GM12878 (cell line): Measurements from ENCODE around the gene WDFY1. TPM values are rescaled to one million over a fixed set of nuclear protein-coding genes. Genes with fewer than 3 reads are reported as not detected.

Experiments
- ATAC-seq: fragments of 200-7000 bp; cut with Tn5 transposase; 3 replicates; pipeline ENCODE4 v1.9.1; 2020; ENCODE audit warnings: mild to moderate bottlenecking, moderate library complexity
- BruUV-seq: library from RNA; stranded (reverse); fragments of 400-500 nt; replicated peaks from 2 replicates; lab custom pipeline; 2021; lab: Mats Ljungman, UMichigan
- CTCF ChIA-PET: fragments of 300-600 bp; sonication (Branson Sonifier 250); formaldehyde crosslinking; extraction: SDS; loops from one replicate; lab custom pipeline; 2021; ENCODE audit warnings: inconsistent platforms; lab: Yijun Ruan, JAX
- POLR2A ChIA-PET: fragments of 350-600 bp; formaldehyde crosslinking; extraction: SDS; loops from one replicate; lab custom pipeline; 2021; ENCODE audit warnings: inconsistent platforms; lab: Charles Lee
- RAD21 ChIA-PET: fragments of 300-600 bp; sonication (Branson Sonifier 250); formaldehyde crosslinking; loops from one replicate; lab custom pipeline; 2023; ENCODE audit warnings: antibody characterized with exemption; ENCODE audit not compliant: unreplicated experiment; lab: Charles Lee
- SMC1A ChIA-PET: fragments of 300-600 bp; sonication (Branson Sonifier 250); formaldehyde crosslinking; loops from one replicate; lab custom pipeline; 2023; ENCODE audit not compliant: unreplicated experiment, uncharacterized antibody; lab: Charles Lee
- DNase-seq: peaks from one replicate; pipeline ENCODE4 v3.0.0-alpha.2; 2011; ENCODE audit warnings: low read depth, low spot score
- FAIRE-seq: peaks from 3 replicates; lab custom pipeline; 2011; peaks lifted over from hg19 to GRCh38; lab: Jason Lieb, UNC
- H2AFZ ChIP-seq: 2 replicates; pipeline ENCODE4 v1.6.0; 2011; ENCODE audit warnings: low read depth, low read length, control low read depth; ENCODE audit not compliant: control insufficient read depth
- H3K27ac ChIP-seq: 2 replicates; pipeline ENCODE4 v1.5.1; 2011; ENCODE audit warnings: control low read depth; ENCODE audit not compliant: control insufficient read depth, insufficient read depth
- H3K27me3 ChIP-seq, 2 experiments: replicated peaks in 1 of 2; 2 replicates each; pipeline versions ENCODE4 v1.6.0 to v1.6.1; 2011; ENCODE audit warnings: low read length in 1 of 2; ENCODE audit not compliant: control insufficient read depth in 2 of 2, insufficient read depth in 2 of 2
- H3K36me3 ChIP-seq, 2 experiments: 2 replicates each; pipeline ENCODE4 v1.5.1; 2011; ENCODE audit warnings: low read length in 1 of 2; ENCODE audit not compliant: control insufficient read depth in 2 of 2, insufficient read depth in 2 of 2
- H3K4me1 ChIP-seq: 2 replicates; pipeline ENCODE4 v1.6.1; 2011; ENCODE audit warnings: mild to moderate bottlenecking, low read length, moderate library complexity, mixed read lengths; ENCODE audit not compliant: control insufficient read depth, insufficient read depth
- H3K4me2 ChIP-seq: 2 replicates; pipeline ENCODE4 v1.6.0; 2011; ENCODE audit warnings: control low read depth; ENCODE audit not compliant: control insufficient read depth, insufficient read depth
- H3K4me3 ChIP-seq: fragments of 200-600 bp; sonication (generic); 2 replicates; pipeline ENCODE4 v1.5.1; 2016
- H3K79me2 ChIP-seq: 2 replicates; pipeline ENCODE4 v1.6.0; 2011; ENCODE audit warnings: low read length; ENCODE audit not compliant: control insufficient read depth, insufficient read depth
- H3K9ac ChIP-seq: 2 replicates; pipeline ENCODE4 v1.8.0; 2011; ENCODE audit warnings: low read length, control low read depth, mixed read lengths; ENCODE audit not compliant: control insufficient read depth, insufficient read depth
- H3K9me3 ChIP-seq: replicated peaks from 3 replicates; pipeline ENCODE4 v1.5.1; 2011; ENCODE audit warnings: mild to moderate bottlenecking, low read length; ENCODE audit not compliant: control insufficient read depth, insufficient read depth
- H4K20me1 ChIP-seq: 2 replicates; pipeline ENCODE4 v1.6.0; 2011; ENCODE audit not compliant: control insufficient read depth, insufficient read depth
- CEBPB ChIP-seq, 2 experiments: fragments of 150-350 bp in 1 of 2; IDR thresholded peaks; 2 replicates each; pipeline ENCODE4 v1.6.1; 2012 to 2014; ENCODE audit warnings: low read depth in 2 of 2, low read length in 2 of 2, borderline replicate concordance in 1 of 2, inconsistent platforms in 1 of 2
- E2F8 ChIP-seq: fragments of 450-650 bp; IDR thresholded peaks from 2 replicates; pipeline ENCODE4 v1.6.1; 2018; ENCODE audit warnings: mild to moderate bottlenecking, low read depth, moderate library complexity; ENCODE audit not compliant: partially characterized antibody
- LARP7 ChIP-seq: fragments of 450-650 bp; IDR thresholded peaks from 2 replicates; pipeline ENCODE4 v1.6.1; 2017; ENCODE audit warnings: mild to moderate bottlenecking
- SMAD1 ChIP-seq: fragments of 450-650 bp; IDR thresholded peaks from 2 replicates; pipeline ENCODE4 v1.6.1; 2018; ENCODE audit warnings: mild to moderate bottlenecking, low read depth; ENCODE audit not compliant: partially characterized antibody
- TBL1XR1 ChIP-seq: IDR thresholded peaks from 2 replicates; pipeline ENCODE4 v1.6.1; 2012; ENCODE audit warnings: low read depth, low read length, improper control_type of control experiment
- WGBS: methylation state at CpG from one replicate; pipeline ENCODE4 v1.1.6; 2016; ENCODE audit warnings: low lambda C conversion rate; ENCODE audit not compliant: insufficient replicate concordance, insufficient coverage; ENCODE audit errors: missing lambda C conversion rate; 5-methylcytosine and 5-hydroxymethylcytosine counted together
- in situ Hi-C: fragments of 300-500 bp; cut with MboI; formaldehyde crosslinking; loops from 9 replicates; pipeline ENCODE4 v1.14.3; 2018; ENCODE audit warnings: mixed read lengths
- intact Hi-C: fragments of 100-400 bp; cut with micrococcal nuclease; formaldehyde crosslinking; loops from one replicate; pipeline ENCODE4 v1.14.2; 2022; ENCODE audit not compliant: unreplicated experiment
- polyA plus RNA-seq, 11 experiments: library from polyadenylated mRNA; depleted of rRNA in 4 of 11; unstranded in 6 of 11; stranded (reverse) in 5 of 11; fragments of >200 nt; fragmentation: Nextera tagmentation in 4 of 11; fragmentation: Illumina TruSeq in 1 of 11; extraction: Ambion mirVana in 4 of 11; extraction: Trizol in 1 of 11; gene quantifications; 1 replicate in 1 of 11; 2 replicates in 10 of 11; pipeline versions ENCODE4 v1.2.1 to v1.2.3, GENCODE V29; 2011 to 2016; ENCODE audit warnings: inconsistent platforms in 2 of 11, missing spikeins in 2 of 11, low read depth in 1 of 11
- total RNA-seq, 4 experiments: library from RNA; depleted of rRNA in 3 of 4; stranded (reverse); fragments of >200 nt in 3 of 4; fragmentation: Illumina TruSeq in 1 of 4; extraction: Trizol in 1 of 4; gene quantifications; 2 replicates each; pipeline versions ENCODE4 v1.2.1 to v1.2.3, GENCODE V29; 2013 to 2021

Gene WDFY1
- total and polyA plus RNA-seq, 10 of the 15 experiments (the other 5 are each of a cell fraction or from before 2014, with no cell fraction given): 2.9 to 28.1 (median 13.1) TPM

GRCh38 chr2:223981241-223981640, 36.1 kb upstream of the WDFY1 start:
- intact Hi-C loops (no loop called here), in situ Hi-C loops (loop anchor here (25.0 kb wide), 1 partner anchor 656 kb away; no protein-coding TSS in a partner anchor)
- Histone ChIP-seq H3K4me3 (no peak overlapping the region), H3K4me1 (no peaks in the 10 kb centered on the region), H3K27ac (no peak overlapping the region), H3K4me2 (no peak overlapping the region), H3K27me3 (peaks cover 0 to 5% of the 10 kb centered on the region in 2 experiments; a peak in 3 of 4 replicates), H3K9ac (no peak overlapping the region), H3K36me3 (no peaks in the 10 kb centered on the region), H3K9me3 (no peaks in the 10 kb centered on the region), H4K20me1 (no peaks in the 10 kb centered on the region), H2AFZ (no peak overlapping the region), H3K79me2 (no peaks in the 10 kb centered on the region)
- 0% methylated on average over 1 of the region's 1 CpG for WGBS
- CTCF ChIA-PET: interaction anchor here (1.3 to 3.6 kb wide), 2 partner anchors 10 to 12 kb away, joined by 6 to 30 read pairs; no protein-coding TSS in a partner anchor
- no peak for TF ChIP-seq CEBPB (IDR thresholded peaks at IDR 0.05; ENCODE audit: borderline replicate concordance in 1 of 2, low read depth in 2 of 2, low read length in 2 of 2)
- TF ChIP-seq LARP7: no peak
- no peak for TF ChIP-seq TBL1XR1
- no peak for TF ChIP-seq E2F8
- no peak for TF ChIP-seq SMAD1
- ATAC-seq (no peak), DNase-seq (no peak), FAIRE-seq (no peak)
- BruUV-seq: no TSS peak
- RAD21 ChIA-PET: interaction anchor here (1.0 kb wide), 1 partner anchor 13 kb away, joined by 5 read pairs; no protein-coding TSS in a partner anchor
- SMC1A ChIA-PET: interaction anchor here (1.1 to 1.9 kb wide), 2 partner anchors 11 to 303 kb away, joined by 3 to 4 read pairs; no protein-coding TSS in a partner anchor
- POLR2A ChIA-PET: no interaction called here
